ENCODE results near the gene FAM76A. TPM values are rescaled to one million over a fixed set of nuclear protein-coding genes. Genes with fewer than 3 reads are reported as not detected.

Gene FAM76A
- 15.1 and 18.0 TPM in 2 replicates for total RNA-seq

DNA sequence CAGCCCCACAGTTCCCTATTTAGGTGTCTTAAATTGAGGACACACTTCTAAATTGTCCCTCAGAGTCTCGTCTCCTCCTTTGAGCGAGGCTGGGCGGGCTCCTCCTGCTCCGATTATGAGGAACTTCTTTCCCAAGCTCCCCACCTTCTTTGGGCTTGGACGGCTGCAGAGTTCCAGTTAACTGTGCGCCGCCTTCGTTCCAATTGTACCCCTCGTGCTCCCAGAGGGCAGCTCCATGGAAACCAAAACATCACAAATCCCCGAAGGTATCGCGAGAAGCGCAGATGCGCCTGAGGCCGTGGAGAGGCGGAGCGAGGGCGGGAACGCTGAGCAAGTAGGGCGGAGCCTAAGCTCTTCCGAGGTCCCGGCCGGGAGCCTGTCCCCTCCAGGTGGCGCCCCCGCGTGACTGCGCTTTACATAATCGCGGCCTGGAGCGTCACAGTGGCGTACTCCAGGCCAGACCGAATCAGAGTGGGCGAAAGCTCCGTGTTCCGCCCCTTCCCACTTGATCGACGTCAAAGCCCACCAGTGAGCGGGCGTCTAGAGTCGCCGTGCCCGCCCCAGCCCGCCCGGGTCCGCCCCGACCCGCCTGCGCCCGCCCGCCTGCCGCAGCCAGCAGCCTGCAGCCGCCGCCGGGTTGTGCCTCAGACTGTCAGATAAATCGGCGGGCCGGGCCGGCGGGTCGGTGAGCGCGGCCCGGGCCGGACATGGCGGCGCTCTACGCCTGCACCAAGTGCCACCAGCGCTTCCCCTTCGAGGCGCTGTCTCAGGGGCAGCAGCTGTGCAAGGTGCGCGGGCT lies at the start of gene FAM76A:
Gene FAM76A (plus strand): TSS at position 588 of the 799 bp plus-strand sequence. CDS start 120 bp downstream, at position 708.

GRCh38 chr1:27772932-27773825 lies 47.4 kb downstream of the FAM76A start, which contains the start of gene STX12:
Gene STX12, plus strand, starts transcription at chr1:27773219. Its CDS starts 89 bp downstream, at chr1:27773308.

Other genes starting within 250 kb of the FAM76A start
- gene WASF2, start 235.8 kb upstream of the FAM76A start, total RNA-seq = 31.4 and 38.3 TPM in 2 replicates
- 12.7 and 15.1 TPM in 2 replicates for gene AHDC1, start 121.8 kb upstream of the FAM76A start, total RNA-seq
- 0.17 and 0.29 TPM in 2 replicates for gene FGR, start 90.8 kb upstream of the FAM76A start, total RNA-seq
- gene IFI6, start 53.8 kb upstream of the FAM76A start, total RNA-seq = 26.5 and 74.4 TPM in 2 replicates
- 65.5 and 66.7 TPM in 2 replicates for gene STX12, start 47.3 kb downstream of the FAM76A start, total RNA-seq
- 35.1 and 46.4 TPM in 2 replicates for gene PPP1R8, start 104.8 kb downstream of the FAM76A start, total RNA-seq
- 5.2 and 15.4 TPM in 2 replicates for gene THEMIS2, start 146.6 kb downstream of the FAM76A start, total RNA-seq
- gene RPA2, start 188.6 kb downstream of the FAM76A start, total RNA-seq = 23.7 and 27.6 TPM in 2 replicates
- 0.17 TPM in 1 of 2 replicates, not detected in the other for gene SMPDL3B, start 209.0 kb downstream of the FAM76A start, total RNA-seq
- 7.4 and 8.9 TPM in 2 replicates for gene XKR8, start 234.0 kb downstream of the FAM76A start, total RNA-seq